PC-9 (cell line): Measurements from ENCODE around the gene LY6G6F. TPM values are rescaled to one million over a fixed set of nuclear protein-coding genes. Genes with fewer than 3 reads are reported as not detected.

Experiments
- BruUV-seq: library from RNA; stranded (reverse); fragments of 400-500 nt; replicated peaks from 2 replicates; lab custom pipeline; 2021; lab: Mats Ljungman, UMichigan
- CTCF ChIA-PET: fragments of 300-600 bp; sonication (Branson Sonifier 250); formaldehyde crosslinking; loops from one replicate; lab custom pipeline; 2022; ENCODE audit warnings: antibody characterized with exemption; lab: Charles Lee
- POLR2A ChIA-PET: fragments of 300-600 bp; sonication (Branson Sonifier 250); formaldehyde crosslinking; loops from one replicate; lab custom pipeline; 2022; ENCODE audit warnings: antibody characterized with exemption; ENCODE audit not compliant: unreplicated experiment; lab: Charles Lee
- DNase-seq, 2 experiments: peaks; one replicate each; pipeline versions ENCODE4 v3.0.0 to v3.0.0-alpha.2; 2015 to 2022; ENCODE audit warnings: mixed read lengths in 1 of 2
- H2AFZ ChIP-seq: fragments of 200-600 bp; sonication (generic); 2 replicates; pipeline ENCODE4 v1.8.1; 2017; ENCODE audit warnings: antibody characterized with exemption
- H3F3A ChIP-seq: fragments of 200-600 bp; sonication (generic); 2 replicates; pipeline ENCODE4 v1.8.1; 2017; ENCODE audit warnings: antibody characterized with exemption, mild to moderate bottlenecking, low read depth; ENCODE audit not compliant: insufficient read depth
- H3K27ac ChIP-seq: fragments of 200-600 bp; sonication (generic); 2 replicates; pipeline ENCODE4 v1.6.1; 2016; ENCODE audit warnings: mixed run types
- H3K27me3 ChIP-seq: fragments of 200-600 bp; sonication (generic); 2 replicates; pipeline ENCODE4 v1.6.1; 2016; ENCODE audit warnings: low read depth, mixed run types; ENCODE audit not compliant: insufficient read depth
- H3K36me3 ChIP-seq: fragments of 200-600 bp; sonication (generic); 2 replicates; pipeline ENCODE4 v1.6.1; 2016; ENCODE audit warnings: low read depth, mixed run types
- H3K4me1 ChIP-seq: fragments of 200-600 bp; sonication (generic); replicated peaks from 2 replicates; pipeline ENCODE4 v1.6.1; 2016; ENCODE audit warnings: mixed run types; ENCODE audit not compliant: insufficient read depth
- H3K4me2 ChIP-seq: fragments of 200-600 bp; sonication (generic); 2 replicates; pipeline ENCODE4 v1.6.1; 2017; ENCODE audit warnings: mixed run types
- H3K4me3 ChIP-seq: fragments of 200-600 bp; sonication (generic); 2 replicates; pipeline ENCODE4 v1.6.1; 2016; ENCODE audit warnings: mixed run types
- H3K79me2 ChIP-seq: fragments of 200-600 bp; sonication (generic); 2 replicates; pipeline ENCODE4 v1.6.1; 2017; ENCODE audit warnings: low read depth, mixed run types
- H3K9me2 ChIP-seq: fragments of 200-600 bp; sonication (generic); 2 replicates; pipeline ENCODE4 v1.8.1; 2017; ENCODE audit warnings: mild to moderate bottlenecking; ENCODE audit not compliant: insufficient read depth
- H3K9me3 ChIP-seq: fragments of 200-600 bp; sonication (generic); 2 replicates; pipeline ENCODE4 v1.8.1; 2016; ENCODE audit warnings: low read depth; ENCODE audit not compliant: insufficient read depth
- H4K20me1 ChIP-seq: fragments of 200-600 bp; sonication (generic); 2 replicates; pipeline ENCODE4 v1.8.1; 2017; ENCODE audit not compliant: insufficient read depth
- CTCF ChIP-seq: fragments of 200-600 bp; sonication (generic); conservative IDR thresholded peaks from 2 replicates; pipeline ENCODE4 v1.6.1; 2017; ENCODE audit warnings: mixed run types, antibody characterized with exemption, mild to moderate bottlenecking, moderate library complexity
- EZH2 ChIP-seq: fragments of 200-600 bp; sonication (generic); IDR thresholded peaks from 2 replicates; pipeline ENCODE4 v1.8.0; 2017; ENCODE audit warnings: antibody characterized with exemption, low read depth
- intact Hi-C: fragments of 100-400 bp; cut with micrococcal nuclease; formaldehyde crosslinking; loops from one replicate; pipeline ENCODE4 v1.10.0; 2022; ENCODE audit not compliant: unreplicated experiment
- total RNA-seq: library from RNA; stranded (reverse); gene quantifications from 2 replicates; pipeline ENCODE4 v1.2.3, GENCODE V29; 2021

The LY6G6F gene
- total RNA-seq, 1 experiment from 2014 or later = not detected

GRCh38 chr6:31740397-31741223 is 33.9 kb downstream of the LY6G6F start:
- Histone ChIP-seq H3F3A (peaks cover 28% of the 10 kb centered on the region), H3K4me3 (peak overlapping the region; percentile 69), H3K4me2 (peak overlapping the region; percentile 83), H3K9me2 (no peaks in the 10 kb centered on the region), H2AFZ (peak overlapping the region; percentile 89), H3K4me1 (peaks cover 33% of the 10 kb centered on the region), H3K9me3 (no peaks in the 10 kb centered on the region), H3K79me2 (peaks cover 21% of the 10 kb centered on the region), H3K27me3 (no peaks in the 10 kb centered on the region), H4K20me1 (no peaks in the 10 kb centered on the region), H3K27ac (peak overlapping the region; percentile 14; the same call in 1 of the 2 replicates), H3K36me3 (peaks cover 12% of the 10 kb centered on the region; the same call in 1 of the 2 replicates)
- TF ChIP-seq CTCF (no peak), EZH2 (no peak)
- DNase-seq = peak in 1 of 2 experiments; percentile 29
- intact Hi-C loops = no loop called here
- CTCF ChIA-PET = interaction anchor here (0.5 to 1.0 kb wide), 4 partner anchors 29 to 116 kb away, joined by 3 to 7 read pairs (median 5); no protein-coding TSS in a partner anchor
- TSS peak; percentile 20 for BruUV-seq
- POLR2A ChIA-PET = interaction anchor here (0.6 to 0.8 kb wide), 4 partner anchors 122 to 472 kb away, joined by 4 to 6 read pairs (median 4); partner anchors contain the start of gene NEU1

GRCh38 chr6:31741815-31742214 is 35.1 kb downstream of the LY6G6F start:
- Histone ChIP-seq H3K79me2 (peaks cover 9% of the 10 kb centered on the region), H3K4me1 (peaks cover 37% of the 10 kb centered on the region), H3K27ac (no peak overlapping the region), H3K4me3 (no peak overlapping the region), H2AFZ (no peak overlapping the region), H3K27me3 (no peaks in the 10 kb centered on the region), H3K4me2 (no peak overlapping the region), H3K36me3 (peaks cover 12% of the 10 kb centered on the region; the same call in 1 of the 2 replicates), H4K20me1 (no peaks in the 10 kb centered on the region), H3K9me2 (no peaks in the 10 kb centered on the region), H3K9me3 (no peaks in the 10 kb centered on the region), H3F3A (peaks cover 33% of the 10 kb centered on the region)
- POLR2A ChIA-PET = interaction anchor here (0.6 kb wide), 1 partner anchor 341 kb away, joined by 4 read pairs; no protein-coding TSS in a partner anchor
- BruUV-seq = no TSS peak
- CTCF ChIA-PET = interaction anchor here (0.5 kb wide), 1 partner anchor 88 kb away, joined by 8 read pairs; no protein-coding TSS in a partner anchor
- intact Hi-C loops = no loop called here
- TF ChIP-seq CTCF (no peak), EZH2 (no peak)
- no peak for DNase-seq

- no peaks in the 10 kb centered on the region for H3K27me3 ChIP-seq
- H3F3A ChIP-seq = peaks cover 38% of the 10 kb centered on the region
- no peak overlapping the region for H3K27ac ChIP-seq
- CTCF ChIA-PET = no interaction called here
- peaks cover 12% of the 10 kb centered on the region; the same call in 1 of the 2 replicates for H3K36me3 ChIP-seq
- intact Hi-C loops = no loop called here
- H3K4me2 ChIP-seq = no peak overlapping the region
- peaks cover 7% of the 10 kb centered on the region; the same call in 1 of the 2 replicates for H3K79me2 ChIP-seq
- no peak for TF ChIP-seq CTCF
- TF ChIP-seq EZH2 = no peak
- H2AFZ ChIP-seq = no peak overlapping the region
- H3K9me3 ChIP-seq = no peaks in the 10 kb centered on the region
- POLR2A ChIA-PET = no interaction called here
- peaks cover 37% of the 10 kb centered on the region for H3K4me1 ChIP-seq
- BruUV-seq = no TSS peak
- H4K20me1 ChIP-seq = no peaks in the 10 kb centered on the region
- no peak overlapping the region for H3K4me3 ChIP-seq
- DNase-seq = no peak
- no peaks in the 10 kb centered on the region for H3K9me2 ChIP-seq
These were observed 36.2 kb downstream of the LY6G6F start for GRCh38 chr6:31742894-31743293.
